Stimulated activated naive B cell treated with anti-CD40 and anti-IgM and Interleukin-4, amounts not matched to agents 10 μg/mL and 1 μg/mL and 100 μg/mL, for 72 hours (primary cell): ENCODE results near the gene SYNE1.
A peak's percentile ranks its signal among the peaks of the same experiment; 100 is the strongest.

Source experiments
- ATAC-seq, 2 donors: fragments of 150-1000 bp; cut with Tn5 transposase; replicated peaks; 2 replicates each; pipeline ENCODE4 v1.10.0; 2021; ENCODE audit warnings: moderate library complexity in 1 of 2
- DNase-seq: peaks from one replicate; pipeline ENCODE4 v3.0.0; 2021
- H3K27ac Mint-ChIP-seq: one replicate; pipeline ENCODE4 v1.8.0; 2022; ENCODE audit warnings: mild to moderate bottlenecking, mixed read lengths
- H3K27me3 Mint-ChIP-seq, 2 donors: one replicate each; pipeline ENCODE4 v1.8.0; 2022; ENCODE audit warnings: mixed read lengths in 2 of 2
- H3K36me3 Mint-ChIP-seq, 2 donors: one replicate each; pipeline ENCODE4 v1.8.0; 2022; ENCODE audit warnings: mixed read lengths in 2 of 2, mild to moderate bottlenecking in 1 of 2
- H3K4me1 Mint-ChIP-seq, 2 donors: one replicate each; pipeline ENCODE4 v1.8.0; 2022; ENCODE audit warnings: mixed read lengths in 2 of 2, mild to moderate bottlenecking in 1 of 2
- H3K4me3 Mint-ChIP-seq, 2 donors: one replicate each; pipeline ENCODE4 v1.8.0; 2022; ENCODE audit warnings: mild to moderate bottlenecking in 2 of 2, mixed read lengths in 2 of 2, moderate library complexity in 1 of 2
- H3K9me3 Mint-ChIP-seq, 2 donors: one replicate each; pipeline ENCODE4 v1.8.0; 2022; ENCODE audit warnings: mixed read lengths in 2 of 2, mild to moderate bottlenecking in 1 of 2

Gene SYNE1

DNA sequence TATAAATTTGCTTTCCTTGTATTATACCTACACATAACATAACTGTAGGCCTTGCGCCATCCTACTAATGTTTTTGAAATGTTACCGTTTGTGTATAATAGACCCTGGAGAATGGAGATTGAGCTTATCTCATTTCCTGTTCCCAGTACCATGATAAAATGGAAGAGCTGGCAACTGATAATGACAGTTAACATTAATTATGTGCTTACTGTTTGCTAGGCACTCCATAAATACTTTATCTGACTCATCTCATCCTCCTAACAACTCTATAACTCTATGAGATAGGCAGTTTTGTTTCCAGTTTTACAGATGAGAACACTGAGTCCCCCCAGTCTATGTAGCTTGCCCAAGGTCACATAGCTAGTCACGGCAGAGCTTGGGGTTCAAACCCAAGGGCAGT lies 396.7 kb downstream of the SYNE1 start:
- ATAC-seq (no peak), DNase-seq (no peak)
- Mint-ChIP-seq H3K27me3 (no peaks in the 10 kb centered on the region), H3K27ac (no peak overlapping the region), H3K4me1 (no peaks in the 10 kb centered on the region), H3K9me3 (no peaks in the 10 kb centered on the region), H3K4me3 (no peak overlapping the region), H3K36me3 (peaks cover 20 to 45% of the 10 kb centered on the region in 2 donors)

DNA sequence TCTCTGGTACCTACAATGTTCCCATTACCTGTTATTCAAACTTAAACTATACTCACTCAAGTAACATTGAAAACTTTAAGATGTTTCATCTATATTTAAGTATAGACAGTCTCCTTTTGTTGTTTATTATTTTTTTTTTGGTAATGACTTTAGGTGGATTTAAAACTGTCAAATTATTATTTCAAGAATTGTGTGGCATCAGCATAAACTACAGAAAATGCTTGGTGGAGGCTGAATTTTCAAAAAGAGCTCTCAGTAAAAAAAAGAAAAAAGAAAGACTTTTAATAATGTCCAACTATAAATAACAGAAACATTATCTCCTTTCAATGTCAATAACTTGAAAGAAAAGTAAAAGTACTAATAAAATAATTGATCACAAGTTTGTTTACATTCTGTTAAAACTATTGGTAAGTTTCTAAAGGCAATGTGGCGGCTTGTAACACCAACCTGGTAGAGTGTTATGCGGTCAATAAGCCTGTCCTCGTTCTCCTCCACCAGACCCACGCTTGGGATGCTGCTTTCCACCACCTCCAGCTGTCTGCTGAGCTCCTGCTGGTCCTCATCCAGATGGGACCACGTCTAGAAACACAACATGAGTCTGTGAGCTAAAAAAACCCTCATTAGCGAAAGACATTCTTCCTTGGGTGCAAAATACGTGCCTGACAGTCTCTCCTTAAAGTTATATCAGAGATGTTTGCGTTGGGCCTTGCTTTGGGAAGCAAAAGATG lies 400.6 kb downstream of the SYNE1 start:
- H3K4me3 Mint-ChIP-seq = no peak overlapping the region
- no peak for DNase-seq
- no peaks in the 10 kb centered on the region for H3K9me3 Mint-ChIP-seq
- ATAC-seq = no peak
- no peaks in the 10 kb centered on the region for H3K27me3 Mint-ChIP-seq
- peaks cover 16 to 43% of the 10 kb centered on the region in 2 donors for H3K36me3 Mint-ChIP-seq
- no peak overlapping the region for H3K27ac Mint-ChIP-seq
- no peaks in the 10 kb centered on the region for H3K4me1 Mint-ChIP-seq

DNA sequence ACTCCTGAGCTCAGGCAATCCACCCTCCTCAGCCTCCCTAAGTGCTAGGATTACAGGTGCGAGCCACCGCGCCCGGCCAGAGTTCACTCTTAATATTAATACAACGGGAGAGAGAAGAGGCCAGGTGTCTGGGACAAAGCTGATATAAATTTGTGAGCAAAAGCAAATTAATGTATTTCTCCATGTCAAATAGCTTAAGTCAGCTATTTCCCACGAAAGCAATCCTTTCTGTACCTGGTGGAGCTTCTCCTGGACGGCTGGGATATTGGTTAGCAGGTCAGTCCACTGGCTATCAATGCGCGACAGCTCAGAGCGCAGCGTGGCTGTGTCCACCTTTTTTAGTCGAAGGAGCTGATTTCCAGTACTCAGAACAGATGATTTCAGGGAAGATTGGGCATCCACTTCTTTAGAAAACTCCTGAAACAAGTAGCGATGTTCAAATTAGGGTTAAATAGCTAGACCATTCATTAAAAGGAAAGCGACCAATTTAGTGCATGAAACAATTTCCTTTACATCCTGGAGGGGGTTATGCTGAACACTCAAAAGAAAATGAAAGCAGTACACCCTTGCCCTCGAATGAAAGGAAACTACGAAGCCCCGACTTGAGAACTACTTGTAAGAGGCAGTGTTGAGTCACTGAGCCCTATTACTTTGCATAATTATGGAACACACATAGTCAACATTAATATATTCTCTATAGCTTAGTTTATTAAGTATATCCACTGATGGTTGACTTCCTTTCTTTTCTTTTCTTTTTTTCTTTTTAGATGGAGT lies 403.4 kb downstream of the SYNE1 start:
- H3K27ac Mint-ChIP-seq = no peak overlapping the region
- no peak overlapping the region for H3K4me3 Mint-ChIP-seq
- no peaks in the 10 kb centered on the region for H3K27me3 Mint-ChIP-seq
- H3K9me3 Mint-ChIP-seq = no peaks in the 10 kb centered on the region
- H3K36me3 Mint-ChIP-seq = peaks cover 10 to 30% of the 10 kb centered on the region in 2 donors
- DNase-seq (no peak), ATAC-seq (no peak)
- H3K4me1 Mint-ChIP-seq = no peaks in the 10 kb centered on the region

DNA sequence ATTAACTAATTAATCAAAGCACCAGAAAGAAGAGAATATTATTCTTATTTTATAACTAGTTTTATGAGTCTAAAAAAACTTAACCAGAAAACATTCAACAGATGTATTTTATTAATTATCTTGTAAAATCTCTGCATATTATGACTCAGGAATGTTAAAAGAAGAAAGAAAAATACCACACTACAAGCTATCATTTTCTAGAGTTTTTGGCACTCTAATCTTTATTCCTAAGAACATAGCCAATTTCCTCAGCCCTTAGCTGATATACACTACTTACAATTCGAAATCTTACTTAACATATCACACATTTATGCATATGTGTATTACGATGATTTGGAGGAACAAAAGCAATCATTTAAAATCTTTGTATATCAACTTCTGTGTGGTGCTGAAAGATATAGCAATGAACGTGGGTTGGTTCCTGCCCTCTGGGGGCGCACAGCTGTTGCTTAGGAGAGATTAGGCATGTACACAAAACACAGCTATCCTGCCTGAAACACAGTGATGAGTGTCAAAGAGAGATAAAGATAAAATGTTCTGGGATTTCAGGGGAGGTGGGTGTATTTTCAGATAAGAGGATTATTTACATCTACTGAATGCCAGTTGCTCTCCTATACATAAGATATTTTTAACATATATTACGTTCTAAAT lies 404.5 kb downstream of the SYNE1 start:
- H3K4me1 Mint-ChIP-seq = no peaks in the 10 kb centered on the region
- peaks cover 10 to 26% of the 10 kb centered on the region in 2 donors for H3K36me3 Mint-ChIP-seq
- no peak for DNase-seq
- H3K27ac Mint-ChIP-seq = no peak overlapping the region
- H3K9me3 Mint-ChIP-seq = no peaks in the 10 kb centered on the region
- no peak for ATAC-seq
- H3K27me3 Mint-ChIP-seq = no peaks in the 10 kb centered on the region
- no peak overlapping the region for H3K4me3 Mint-ChIP-seq

DNA sequence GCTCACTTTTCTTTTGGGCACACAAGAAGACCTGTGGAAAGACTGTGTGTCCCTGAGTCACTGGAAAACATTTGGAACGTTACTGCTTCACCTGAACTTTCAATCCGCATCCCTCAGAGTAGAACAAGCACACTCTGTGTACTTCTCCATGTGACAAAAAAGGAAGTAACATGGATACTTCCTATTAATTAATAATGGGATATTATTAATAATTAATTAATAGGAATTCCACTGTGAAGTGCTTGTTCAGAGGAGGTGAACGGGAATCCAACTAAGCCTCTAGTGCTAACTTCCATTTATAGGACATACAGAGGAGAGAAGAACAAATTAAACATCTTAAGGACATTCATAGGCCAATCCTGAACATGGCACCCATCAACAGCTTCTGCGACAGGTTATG lies 407.8 kb downstream of the SYNE1 start:
- Mint-ChIP-seq H3K27ac (no peak overlapping the region), H3K27me3 (no peaks in the 10 kb centered on the region), H3K4me1 (no peaks in the 10 kb centered on the region), H3K36me3 (peaks cover 14 to 22% of the 10 kb centered on the region in 2 donors), H3K9me3 (no peaks in the 10 kb centered on the region), H3K4me3 (no peak overlapping the region)
- ATAC-seq (no peak), DNase-seq (no peak)

DNA sequence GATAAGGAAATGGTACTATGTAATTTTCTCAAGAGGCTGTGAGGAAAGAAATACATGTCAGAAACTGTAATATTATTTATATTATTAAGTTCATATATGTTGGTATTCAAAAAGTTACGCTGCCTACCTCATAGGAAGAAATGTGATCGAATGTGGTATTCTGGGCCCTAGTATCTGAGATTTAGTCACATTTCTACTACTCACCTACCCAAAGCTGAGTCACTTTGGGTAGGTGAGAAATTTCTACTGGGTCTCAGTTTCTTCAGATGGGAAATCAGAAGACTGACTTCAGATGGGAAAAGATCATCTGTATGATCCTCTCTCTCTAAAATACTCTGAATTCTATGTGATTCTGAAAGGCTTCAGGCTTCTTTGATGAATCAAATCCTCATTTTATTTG lies 411.0 kb downstream of the SYNE1 start:
- peaks cover 10% of the 10 kb centered on the region in 2 donors for H3K9me3 Mint-ChIP-seq
- peaks cover 21 to 46% of the 10 kb centered on the region in 2 donors for H3K36me3 Mint-ChIP-seq
- no peak overlapping the region for H3K27ac Mint-ChIP-seq

DNA sequence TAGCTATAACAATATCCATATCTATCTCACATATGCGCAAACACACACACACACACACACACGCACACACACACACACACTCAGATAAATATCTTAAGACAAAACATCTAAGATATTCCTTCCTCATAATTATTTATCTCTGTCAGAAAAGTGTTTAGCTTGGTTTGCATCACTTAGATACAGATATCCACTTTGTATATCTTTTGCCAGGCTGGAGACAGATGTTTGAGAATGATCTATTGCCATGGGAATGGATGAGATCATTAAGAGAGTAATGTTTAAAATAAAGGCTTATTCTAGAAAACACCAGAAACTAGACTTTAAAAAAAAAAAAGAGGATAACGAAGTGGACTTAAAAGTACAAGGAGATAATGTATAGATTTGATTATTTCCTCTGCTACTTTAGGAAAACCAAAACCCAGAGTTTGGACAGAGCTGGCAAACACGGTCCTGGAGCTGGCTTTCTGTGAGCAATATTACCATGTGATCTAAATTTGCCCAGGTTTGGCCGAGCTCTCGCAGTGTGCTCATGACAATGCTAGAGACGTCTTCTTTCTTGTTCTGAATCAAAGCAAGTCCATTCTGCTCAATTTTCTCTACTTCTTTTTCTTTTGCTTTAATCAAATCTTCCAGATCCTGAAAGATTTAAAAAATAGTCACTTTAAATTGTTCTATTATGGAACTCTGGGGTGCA lies 411.8 kb downstream of the SYNE1 start:
- ATAC-seq (no peak), DNase-seq (no peak)
- Mint-ChIP-seq H3K36me3 (peaks cover 19 to 46% of the 10 kb centered on the region in 2 donors), H3K27ac (no peak overlapping the region), H3K4me3 (peak overlapping the region in 1 of 2 donors; percentile 39), H3K9me3 (peaks cover 10% of the 10 kb centered on the region in 2 donors), H3K4me1 (no peaks in the 10 kb centered on the region), H3K27me3 (no peaks in the 10 kb centered on the region)

More for the DNA sequence above, 411.0 kb downstream of the SYNE1 start:
- no peak for ATAC-seq
- no peaks in the 10 kb centered on the region for H3K4me1 Mint-ChIP-seq
- no peak for DNase-seq
- H3K27me3 Mint-ChIP-seq = no peaks in the 10 kb centered on the region
- H3K4me3 Mint-ChIP-seq = no peak overlapping the region

DNA sequence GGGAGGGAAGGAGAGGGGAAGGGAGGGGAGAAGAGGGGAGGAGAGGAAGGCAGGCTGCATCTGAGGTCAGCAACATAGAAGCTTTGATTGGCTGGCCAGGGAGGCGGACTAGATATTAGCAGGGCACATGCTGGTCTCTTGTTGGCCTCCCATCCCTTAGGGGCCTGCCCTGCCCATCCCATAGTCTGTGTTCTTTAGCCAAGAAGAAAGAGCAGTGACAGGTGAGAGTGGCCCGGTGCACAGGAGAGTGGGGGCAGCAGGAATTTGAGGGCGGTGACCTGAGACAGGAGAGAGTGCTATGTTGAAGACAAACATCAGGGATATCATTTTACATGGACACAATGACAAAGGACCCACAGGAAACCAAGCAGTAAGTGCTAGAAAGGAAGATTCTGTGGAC lies 413.5 kb downstream of the SYNE1 start:
- Mint-ChIP-seq H3K4me1 (no peaks in the 10 kb centered on the region), H3K4me3 (no peak overlapping the region), H3K36me3 (peaks cover 21 to 57% of the 10 kb centered on the region in 2 donors), H3K27ac (peak overlapping the region; percentile 59), H3K27me3 (no peaks in the 10 kb centered on the region), H3K9me3 (peaks cover 10% of the 10 kb centered on the region in 2 donors)
- no peak for ATAC-seq
- DNase-seq = no peak

DNA sequence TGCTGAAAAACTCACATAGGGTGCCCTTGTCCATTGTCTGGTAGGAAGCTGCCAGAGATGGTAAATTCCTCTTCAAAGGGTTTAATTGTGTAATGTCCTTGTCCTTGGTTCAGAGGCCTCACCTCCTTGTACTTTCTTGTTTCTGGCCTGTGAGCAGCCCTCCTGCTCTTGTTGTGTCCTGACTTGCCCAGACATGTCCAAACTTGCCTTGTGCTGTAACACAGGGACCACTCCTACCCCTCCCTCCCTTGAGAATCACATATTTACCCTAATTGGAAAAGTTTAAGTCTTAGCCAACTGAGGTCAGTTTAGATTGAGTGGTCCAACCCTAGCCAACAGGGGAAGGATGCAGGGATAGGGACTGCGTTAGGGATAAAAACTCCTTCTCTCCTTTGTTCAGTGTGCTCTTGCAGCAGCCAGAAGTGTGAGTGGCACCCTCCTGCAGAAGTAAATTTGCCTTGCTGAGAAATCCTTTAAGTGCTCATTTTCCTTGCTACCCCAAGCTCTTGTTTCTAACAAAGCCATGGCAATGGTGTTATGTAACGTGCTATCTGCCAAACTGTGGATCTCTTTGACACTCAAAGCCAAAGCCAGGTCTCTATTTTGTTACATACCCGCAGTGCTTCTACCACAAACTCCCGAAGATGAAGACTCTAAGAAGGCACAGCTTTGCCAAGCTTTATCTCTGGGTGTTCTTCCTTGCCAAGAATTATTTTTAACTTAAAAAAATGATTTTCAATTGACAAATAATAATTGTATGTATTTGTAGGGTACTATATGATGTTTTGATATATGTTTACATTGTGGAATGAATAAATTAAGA lies 415.1 kb downstream of the SYNE1 start:
- H3K27ac Mint-ChIP-seq = no peak overlapping the region

DNA sequence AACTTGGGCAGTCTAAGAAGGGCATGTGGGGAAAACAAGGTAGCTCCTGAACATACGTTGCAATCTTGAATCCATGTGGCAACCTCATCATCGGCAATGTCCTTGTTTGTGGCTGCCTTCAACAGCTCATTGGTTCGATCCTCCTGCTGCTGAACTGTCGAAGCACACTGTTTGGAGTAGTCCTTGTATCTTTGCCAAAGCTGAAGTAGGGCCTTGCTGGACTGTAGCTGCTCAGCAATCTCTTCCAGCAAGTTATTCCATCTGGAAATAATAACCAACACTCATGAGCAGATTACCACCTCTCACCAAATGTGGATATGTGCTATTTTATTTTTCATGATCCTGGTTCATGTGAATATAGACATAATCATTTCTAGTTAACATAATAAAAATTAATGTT lies 416.4 kb downstream of the SYNE1 start:
- Mint-ChIP-seq H3K36me3 (peaks cover 27 to 66% of the 10 kb centered on the region in 2 donors), H3K27ac (no peak overlapping the region), H3K4me1 (no peaks in the 10 kb centered on the region), H3K27me3 (no peaks in the 10 kb centered on the region), H3K9me3 (peaks cover 10% of the 10 kb centered on the region in 2 donors), H3K4me3 (no peak overlapping the region)
- ATAC-seq (no peak), DNase-seq (no peak)

More for the DNA sequence above, 415.1 kb downstream of the SYNE1 start:
- Mint-ChIP-seq H3K4me1 (no peaks in the 10 kb centered on the region), H3K36me3 (peaks cover 25 to 63% of the 10 kb centered on the region in 2 donors), H3K4me3 (no peak overlapping the region), H3K9me3 (peaks cover 10% of the 10 kb centered on the region in 2 donors), H3K27me3 (no peaks in the 10 kb centered on the region)
- ATAC-seq (no peak), DNase-seq (no peak)

DNA sequence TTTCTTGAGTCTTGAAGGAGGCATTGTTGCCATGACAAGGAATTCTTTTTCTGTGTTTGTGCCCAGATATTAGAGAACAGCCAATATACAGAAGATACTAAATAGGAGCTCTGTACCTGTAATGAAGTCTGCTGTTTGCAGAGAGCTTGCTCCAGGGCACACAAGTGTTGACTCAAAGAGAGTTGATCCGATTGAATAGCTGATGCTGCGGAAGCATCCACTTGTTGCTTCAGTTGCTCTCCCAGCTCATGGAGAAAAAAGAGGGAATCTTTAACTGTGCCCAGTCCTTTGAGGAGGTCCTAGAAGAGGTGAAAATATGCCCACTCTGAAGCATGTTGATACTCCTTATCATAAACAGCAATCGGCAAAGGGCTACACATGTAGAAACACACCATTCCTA lies 418.3 kb downstream of the SYNE1 start:
- no peaks in the 10 kb centered on the region for H3K4me1 Mint-ChIP-seq
- no peak for ATAC-seq
- H3K4me3 Mint-ChIP-seq = no peak overlapping the region
- DNase-seq = no peak
- no peak overlapping the region for H3K27ac Mint-ChIP-seq
- H3K27me3 Mint-ChIP-seq = no peaks in the 10 kb centered on the region
- H3K36me3 Mint-ChIP-seq = peaks cover 25 to 53% of the 10 kb centered on the region in 2 donors
- peaks cover 10% of the 10 kb centered on the region in 2 donors for H3K9me3 Mint-ChIP-seq

DNA sequence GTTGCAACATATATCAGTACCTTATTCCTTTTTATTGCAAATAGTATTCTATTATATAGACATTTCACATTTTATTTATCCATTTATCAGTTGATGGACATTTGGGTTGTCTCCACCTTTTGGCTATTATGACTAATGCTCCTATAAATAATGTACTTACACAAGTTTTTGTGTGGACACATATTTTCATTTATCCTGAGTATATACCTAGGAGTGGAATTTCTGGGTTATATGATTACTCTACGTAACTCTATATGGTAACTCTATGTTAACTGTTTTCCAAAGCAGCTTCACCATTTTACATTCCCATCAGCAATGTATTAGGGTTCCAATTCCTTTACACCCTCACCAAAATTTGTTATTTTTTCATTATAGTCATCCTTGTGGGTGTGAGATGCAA lies 424.7 kb downstream of the SYNE1 start:
- H3K4me1 Mint-ChIP-seq = no peaks in the 10 kb centered on the region
- DNase-seq (no peak), ATAC-seq (no peak)
- H3K27me3 Mint-ChIP-seq = no peaks in the 10 kb centered on the region
- H3K36me3 Mint-ChIP-seq = peaks cover 13 to 18% of the 10 kb centered on the region in 2 donors
- H3K9me3 Mint-ChIP-seq = no peaks in the 10 kb centered on the region
- no peak overlapping the region for H3K4me3 Mint-ChIP-seq
- no peak overlapping the region for H3K27ac Mint-ChIP-seq

DNA sequence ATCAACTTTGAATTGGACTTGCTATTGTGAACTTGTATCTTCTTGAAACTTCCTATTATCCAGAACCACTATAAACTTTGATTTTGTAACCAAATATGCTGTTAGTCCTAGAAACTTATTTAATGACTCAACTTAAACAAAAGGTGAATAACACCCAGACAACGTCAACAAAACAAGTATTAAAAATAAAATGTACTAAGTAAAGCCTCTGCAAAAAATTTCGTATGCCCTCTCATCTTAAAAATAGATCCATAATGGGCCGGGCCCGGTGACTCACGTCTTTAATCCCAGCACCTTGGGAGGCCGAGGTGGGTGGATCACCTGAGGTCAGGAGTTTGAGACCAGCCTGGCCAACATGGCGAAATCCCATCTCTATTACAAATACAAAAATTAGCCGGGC lies 428.0 kb downstream of the SYNE1 start:
- DNase-seq (no peak), ATAC-seq (no peak)
- no peaks in the 10 kb centered on the region for H3K4me1 Mint-ChIP-seq
- peaks cover 17 to 33% of the 10 kb centered on the region in 2 donors for H3K36me3 Mint-ChIP-seq
- no peaks in the 10 kb centered on the region for H3K9me3 Mint-ChIP-seq
- H3K27ac Mint-ChIP-seq = no peak overlapping the region
- H3K4me3 Mint-ChIP-seq = no peak overlapping the region
- no peaks in the 10 kb centered on the region for H3K27me3 Mint-ChIP-seq
